ENCODE data around the gene SLC4A11. TPM values are rescaled to one million over a fixed set of nuclear protein-coding genes. Genes with fewer than 3 reads are reported as not detected.

The SLC4A11 gene
- total RNA-seq, 4 donors from 2014 or later, result 7.2 to 24.7 (median 17.7) TPM

DNA sequence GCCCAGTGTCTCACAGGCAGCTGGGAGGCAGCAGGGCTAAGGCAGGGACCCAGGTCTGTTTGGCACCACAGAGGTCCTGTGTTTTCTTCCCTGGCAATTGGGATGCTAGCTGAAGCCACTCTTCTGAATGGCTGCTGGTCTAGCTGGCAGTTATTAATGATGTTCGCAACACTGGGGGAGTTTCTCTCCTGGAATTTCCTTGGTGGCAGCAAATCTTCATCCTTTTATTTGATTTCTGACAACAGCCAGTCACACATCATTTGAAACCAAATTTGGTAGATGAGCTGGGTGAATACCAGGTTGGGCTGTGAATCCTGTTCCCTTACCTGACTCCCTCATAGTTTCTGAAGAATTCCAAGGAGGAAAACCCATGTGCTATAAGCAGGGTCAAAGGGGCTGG, 40.8 kb upstream of the SLC4A11 start:
- intact Hi-C loops (cut with DNase I), result no loop called here
- Histone ChIP-seq H3K4me3 (no peak overlapping the region), H3K27me3 (no peaks in the 10 kb centered on the region), H3K27ac (no peak overlapping the region), H3K9me3 (no peaks in the 10 kb centered on the region), H3K4me1 (peaks cover 0 to 32% (median 0%) of the 10 kb centered on the region in 3 donors), H3K36me3 (peaks cover 21 to 93% (median 40%) of the 10 kb centered on the region in 3 donors)
- WGBS, 2 donors, result 70 to 88% methylated on average over 1 of the region's 1 CpG
- no peak for TF ChIP-seq CTCF (IDR thresholded peaks at IDR 0.05)
- no peak for DNase-seq

DNA sequence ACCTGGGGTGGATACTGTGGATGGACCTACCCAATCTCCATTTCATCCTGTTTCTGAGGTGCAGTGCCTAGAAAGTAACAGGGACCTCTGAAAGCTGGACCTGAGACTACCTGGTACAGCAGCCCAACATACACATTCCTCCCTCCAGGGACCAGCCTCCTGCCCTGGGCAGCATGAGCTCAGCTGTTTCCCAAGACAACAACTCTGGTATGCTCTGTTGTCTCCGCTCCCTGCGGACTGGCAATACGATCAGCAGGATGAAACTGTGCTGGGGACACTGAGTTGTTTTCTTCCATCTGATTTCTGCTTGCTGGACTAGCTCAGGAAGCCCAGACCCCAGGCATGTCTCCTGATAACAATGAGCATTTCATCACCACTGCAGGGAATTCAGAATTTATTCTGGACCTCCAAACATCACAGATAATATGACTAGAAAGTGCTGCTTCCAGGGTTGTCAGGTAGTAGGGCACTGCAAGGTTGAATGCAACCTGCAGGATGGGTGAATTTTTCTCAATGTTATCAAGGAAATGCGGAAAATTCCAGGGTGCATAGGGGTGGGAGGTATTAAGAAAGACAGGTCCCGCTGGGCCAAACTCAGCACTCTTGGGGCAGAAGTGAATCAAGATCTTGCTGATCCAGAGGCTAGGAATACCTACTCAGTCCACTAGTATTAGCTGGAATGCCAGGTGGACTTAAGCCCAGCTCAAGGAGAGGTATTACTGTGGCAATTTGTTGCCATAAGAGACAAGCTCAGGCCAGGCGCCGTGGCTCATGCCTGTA, 38.9 kb upstream of the SLC4A11 start:
- 95 to 96% methylated on average over 4 to 6 of the region's 7 CpGs for WGBS, 2 donors
- peaks cover 19 to 96% (median 40%) of the 10 kb centered on the region in 3 donors for H3K36me3 ChIP-seq
- H3K4me3 ChIP-seq, result no peak overlapping the region
- peaks cover 0 to 21% (median 0%) of the 10 kb centered on the region in 3 donors for H3K4me1 ChIP-seq
- DNase-seq, result no peak
- no peak for TF ChIP-seq CTCF (IDR thresholded peaks at IDR 0.05)
- no peak for TF ChIP-seq POLR2A (IDR thresholded peaks at IDR 0.05)
- H3K9me3 ChIP-seq, result no peaks in the 10 kb centered on the region
- H3K27ac ChIP-seq, result no peak overlapping the region
- H3K27me3 ChIP-seq, result no peaks in the 10 kb centered on the region
- intact Hi-C loops (cut with DNase I), result no loop called here

- Histone ChIP-seq H3K27me3 (no peaks in the 10 kb centered on the region), H3K27ac (peak overlapping the region in 1 of 4 donors; percentile 10), H3K9me3 (no peaks in the 10 kb centered on the region), H3K36me3 (peaks cover 16 to 93% (median 32%) of the 10 kb centered on the region in 3 donors), H3K4me3 (no peak overlapping the region), H3K4me1 (peaks cover 0 to 17% (median 0%) of the 10 kb centered on the region in 3 donors)
- TF ChIP-seq POLR2A (IDR thresholded peaks at IDR 0.05), result no peak
- peak in 3 of 6 experiments; percentile 7 to 42 (median 15) for TF ChIP-seq CTCF (IDR thresholded peaks at IDR 0.05)
- no peak for DNase-seq
- intact Hi-C loops (cut with DNase I), result no loop called here
- 0 to 25% methylated on average over 1 of the region's 1 CpG for WGBS, 2 donors
These were observed 37.7 kb upstream of the SLC4A11 start for GRCh38 chr20:3276680-3277015.

DNA sequence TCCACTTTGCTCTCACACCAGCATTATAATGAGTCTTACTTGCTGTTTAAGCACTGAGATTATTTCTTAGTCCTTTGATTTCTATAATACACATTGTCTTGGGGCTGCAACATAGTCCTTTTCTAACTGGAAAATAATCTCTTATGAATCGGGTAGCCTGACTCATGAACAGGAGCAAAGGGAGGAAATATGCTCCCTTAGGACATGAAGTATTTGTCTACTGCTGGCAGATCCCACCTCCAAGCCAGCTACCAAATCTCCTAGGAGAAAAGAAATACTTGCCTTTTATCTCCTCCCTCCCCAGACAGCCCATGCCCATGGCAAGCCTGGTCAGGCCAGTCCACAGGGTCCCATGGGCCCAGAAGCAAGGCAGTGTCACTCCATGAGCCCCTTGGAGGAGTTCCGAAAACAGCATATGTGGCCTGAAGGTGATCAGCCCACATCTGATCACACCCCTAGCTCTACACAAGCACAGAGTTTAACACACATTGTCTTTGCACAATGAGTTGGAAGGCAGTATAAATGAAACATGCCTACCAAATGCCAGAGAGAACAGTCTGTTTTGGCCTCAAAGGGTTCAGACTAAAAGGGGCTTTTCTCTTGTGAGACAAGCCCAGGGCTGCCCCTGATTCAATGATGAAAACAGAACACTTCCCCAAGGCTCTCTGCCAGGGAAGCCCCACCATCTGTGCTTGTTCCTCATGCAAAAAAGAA, 37.1 kb upstream of the SLC4A11 start:
- WGBS, 2 donors, result 33 to 57% methylated on average over 1 of the region's 2 CpGs
- Histone ChIP-seq H3K36me3 (peaks cover 16 to 93% (median 29%) of the 10 kb centered on the region in 3 donors), H3K4me1 (peaks cover 0 to 17% (median 0%) of the 10 kb centered on the region in 3 donors), H3K9me3 (no peaks in the 10 kb centered on the region), H3K4me3 (no peak overlapping the region), H3K27ac (peak overlapping the region in 1 of 4 donors; percentile 10), H3K27me3 (no peaks in the 10 kb centered on the region)
- no peak for DNase-seq
- intact Hi-C loops (cut with DNase I), result no loop called here
- TF ChIP-seq POLR2A (IDR thresholded peaks at IDR 0.05), result no peak
- TF ChIP-seq CTCF (IDR thresholded peaks at IDR 0.05), result no peak

Data from esophagus squamous epithelium (tissue), 5 donors.